GM23338 (cell line): ENCODE results near the gene PRR14L. TPM values are rescaled to one million over a fixed set of nuclear protein-coding genes. Genes with fewer than 3 reads are reported as not detected.

ENCODE experiments used
- ATAC-seq: fragments of 200-7000 bp; cut with Tn5 transposase; 3 replicates; pipeline ENCODE4 v1.9.1; 2020
- DNase-seq: peaks from one replicate; pipeline ENCODE4 v3.0.0-alpha.2; 2015; ENCODE audit warnings: low spot score
- H2AFZ ChIP-seq: fragments of 200-600 bp; sonication (generic); 2 replicates; pipeline ENCODE4 v1.8.0; 2016; ENCODE audit warnings: antibody characterized with exemption, mild to moderate bottlenecking, moderate library complexity
- H3F3A ChIP-seq: fragments of 200-600 bp; sonication (generic); replicated peaks from 2 replicates; pipeline ENCODE4 v1.8.0; 2017; ENCODE audit warnings: antibody characterized with exemption, mixed run types, low read depth
- H3K27ac ChIP-seq: fragments of 200-600 bp; sonication (generic); 2 replicates; pipeline ENCODE4 v1.6.1; 2016; ENCODE audit warnings: low read depth
- H3K27me3 ChIP-seq: fragments of 200-600 bp; sonication (generic); 2 replicates; pipeline ENCODE4 v1.8.0; 2016; ENCODE audit warnings: mild to moderate bottlenecking, mixed run types, moderate library complexity; ENCODE audit not compliant: insufficient read depth
- H3K36me3 ChIP-seq: fragments of 200-600 bp; sonication (generic); 2 replicates; pipeline ENCODE4 v1.8.0; 2016; ENCODE audit warnings: mild to moderate bottlenecking; ENCODE audit not compliant: insufficient read depth
- H3K4me1 ChIP-seq: fragments of 200-600 bp; sonication (generic); 2 replicates; pipeline ENCODE4 v1.8.0; 2016; ENCODE audit warnings: mild to moderate bottlenecking, moderate library complexity; ENCODE audit not compliant: insufficient read depth
- H3K4me2 ChIP-seq: fragments of 200-600 bp; sonication (generic); 2 replicates; pipeline ENCODE4 v1.7.1; 2017; ENCODE audit warnings: mixed run types
- H3K4me3 ChIP-seq: fragments of 200-600 bp; sonication (generic); 2 replicates; pipeline ENCODE4 v1.6.1; 2016; ENCODE audit warnings: mixed run types
- H3K79me2 ChIP-seq: fragments of 200-600 bp; sonication (generic); replicated peaks from 2 replicates; pipeline ENCODE4 v1.8.0; 2017; ENCODE audit warnings: mild to moderate bottlenecking; ENCODE audit not compliant: insufficient read depth
- H3K9me2 ChIP-seq: fragments of 200-600 bp; sonication (generic); 2 replicates; pipeline ENCODE4 v1.8.0; 2017; ENCODE audit not compliant: insufficient read depth
- H4K20me1 ChIP-seq: fragments of 200-600 bp; sonication (generic); replicated peaks from 2 replicates; pipeline ENCODE4 v1.8.0; 2017; ENCODE audit warnings: mild to moderate bottlenecking; ENCODE audit not compliant: insufficient read depth
- H3K27ac Mint-ChIP-seq: 2 replicates; pipeline ENCODE4 v1.8.0; 2020; ENCODE audit warnings: inconsistent platforms, mild to moderate bottlenecking, moderate library complexity, mixed read lengths
- H3K27me3 Mint-ChIP-seq: 3 replicates; pipeline ENCODE4 v1.8.0; 2022; ENCODE audit warnings: low read depth, mild to moderate bottlenecking, moderate library complexity, mixed read lengths, inconsistent platforms; ENCODE audit not compliant: insufficient read depth, poor library complexity
- H3K36me3 Mint-ChIP-seq: 3 replicates; pipeline ENCODE4 v1.8.0; 2021; ENCODE audit warnings: low read depth, mild to moderate bottlenecking, inconsistent platforms, moderate library complexity, mixed read lengths
- H3K4me1 Mint-ChIP-seq: 3 replicates; pipeline ENCODE4 v1.8.0; 2020; ENCODE audit warnings: mild to moderate bottlenecking, inconsistent platforms, mixed read lengths
- H3K4me3 Mint-ChIP-seq: 3 replicates; pipeline ENCODE4 v1.8.0; 2021; ENCODE audit warnings: moderate library complexity, mild to moderate bottlenecking, inconsistent platforms, mixed read lengths
- H3K9me3 Mint-ChIP-seq: 3 replicates; pipeline ENCODE4 v1.8.0; 2020; ENCODE audit warnings: moderate library complexity, mild to moderate bottlenecking, inconsistent platforms, mixed read lengths
- CREB1 ChIP-seq: fragments of 250-450 bp; sonication (Bioruptor Pico); IDR thresholded peaks from 2 replicates; pipeline ENCODE4 v1.5.0; 2020; ENCODE audit warnings: low read depth, mild to moderate bottlenecking, moderate library complexity
- EZH2 ChIP-seq: fragments of 200-600 bp; sonication (generic); IDR thresholded peaks from one replicate; pipeline ENCODE4 v1.8.0; 2017; ENCODE audit warnings: antibody characterized with exemption, mild to moderate bottlenecking, low read depth; ENCODE audit not compliant: unreplicated experiment
- EZH2phosphoT487 ChIP-seq: fragments of 200-600 bp; sonication (generic); IDR thresholded peaks from one replicate; pipeline ENCODE4 v1.8.1; 2018; ENCODE audit warnings: antibody characterized with exemption; ENCODE audit not compliant: unreplicated experiment
- JUNB ChIP-seq: IDR thresholded peaks from one replicate; pipeline ENCODE4 v1.6.1; 2016; ENCODE audit warnings: antibody characterized with exemption; ENCODE audit not compliant: unreplicated experiment
- NANOG ChIP-seq: IDR thresholded peaks from 2 replicates; pipeline ENCODE4 v1.6.1; 2016; ENCODE audit warnings: antibody characterized with exemption, borderline replicate concordance
- POLR2AphosphoS5 ChIP-seq: IDR thresholded peaks from 2 replicates; pipeline ENCODE4 v1.6.1; 2016; ENCODE audit warnings: antibody characterized with exemption, low read depth
- REST ChIP-seq: IDR thresholded peaks from one replicate; pipeline ENCODE4 v1.6.1; 2018; ENCODE audit warnings: antibody characterized with exemption; ENCODE audit not compliant: unreplicated experiment
- STAT1 ChIP-seq: IDR thresholded peaks from one replicate; pipeline ENCODE4 v1.6.1; 2016; ENCODE audit warnings: antibody characterized with exemption; ENCODE audit not compliant: unreplicated experiment
- ZNF114 ChIP-seq: fragments of 250-450 bp; sonication (Bioruptor Pico); IDR thresholded peaks from 2 replicates; pipeline ENCODE4 v1.5.0; 2020; ENCODE audit warnings: mild to moderate bottlenecking, moderate library complexity
- ZNF331 ChIP-seq: fragments of 250-450 bp; sonication (Bioruptor Pico); IDR thresholded peaks from 2 replicates; pipeline ENCODE4 v1.5.0; 2020; ENCODE audit warnings: low read depth, mild to moderate bottlenecking, moderate library complexity
- ZNF462 ChIP-seq: fragments of 250-450 bp; sonication (Bioruptor Pico); IDR thresholded peaks from 2 replicates; pipeline ENCODE4 v1.5.0; 2020; ENCODE audit warnings: mild to moderate bottlenecking, moderate library complexity
- polyA plus RNA-seq: library from polyadenylated mRNA; unstranded; fragments of >200 nt; fragmentation: Nextera tagmentation; extraction: Ambion mirVana; gene quantifications from 2 replicates; pipeline ENCODE4 v1.2.1, GENCODE V29; 2016
- total RNA-seq: library from RNA; depleted of rRNA; stranded (reverse); fragments of >200 nt; shearing (Covaris generic); gene quantifications from 2 replicates; pipeline ENCODE4 v1.2.3, GENCODE V29; 2014
- TF ChIP-seq, protein P1 (sequence below): IDR thresholded peaks from 2 replicates; pipeline ENCODE4 v1.6.1; 2016; ENCODE audit warnings: antibody characterized with exemption
- TF ChIP-seq, protein P2 (sequence below), 2 experiments: fragments of 200-600 bp in 1 of 2; sonication (generic) in 1 of 2; conservative IDR thresholded peaks; 2 replicates each; pipeline versions ENCODE4 v1.5.1 to v1.6.1; 2016 to 2017; ENCODE audit warnings: antibody characterized with exemption in 2 of 2, low read depth in 2 of 2, mild to moderate bottlenecking in 2 of 2, moderate library complexity in 1 of 2

The PRR14L gene
- total and polyA plus RNA-seq, 2 experiments from 2014 or later = 46.3 to 54.0 TPM

GRCh38 chr22:31653944-31654343, 96.0 kb downstream of the PRR14L start:
- Histone ChIP-seq H3K4me1 (peaks cover 12% of the 10 kb centered on the region), H4K20me1 (peaks cover 28% of the 10 kb centered on the region), H3K4me3 (no peak overlapping the region), H3K27ac (no peak overlapping the region), H3K9me2 (no peaks in the 10 kb centered on the region), H3K36me3 (peaks cover 2% of the 10 kb centered on the region; the same call in 1 of the 2 replicates), H3K27me3 (no peaks in the 10 kb centered on the region), H2AFZ (no peak overlapping the region), H3K79me2 (peaks cover 99% of the 10 kb centered on the region), H3F3A (0 out of 2 replicates have a peak, but pooled peaks cover 5% of the 10 kb centered on the region), H3K4me2 (no peak overlapping the region)
- DNase-seq (no peak), ATAC-seq (no peak)
- H3K4me3 Mint-ChIP-seq = no peak overlapping the region
- TF ChIP-seq EZH2phosphoT487 (no peak), STAT1 (no peak), EZH2 (no peak), NANOG (no peak), POLR2AphosphoS5 (no peak), REST (no peak), CREB1 (CRISPR knock-in tag) (no peak), ZNF462 (CRISPR knock-in tag) (no peak), ZNF114 (CRISPR knock-in tag) (no peak), JUNB (no peak), ZNF331 (no peak)
- TF ChIP-seq, protein P1, sequence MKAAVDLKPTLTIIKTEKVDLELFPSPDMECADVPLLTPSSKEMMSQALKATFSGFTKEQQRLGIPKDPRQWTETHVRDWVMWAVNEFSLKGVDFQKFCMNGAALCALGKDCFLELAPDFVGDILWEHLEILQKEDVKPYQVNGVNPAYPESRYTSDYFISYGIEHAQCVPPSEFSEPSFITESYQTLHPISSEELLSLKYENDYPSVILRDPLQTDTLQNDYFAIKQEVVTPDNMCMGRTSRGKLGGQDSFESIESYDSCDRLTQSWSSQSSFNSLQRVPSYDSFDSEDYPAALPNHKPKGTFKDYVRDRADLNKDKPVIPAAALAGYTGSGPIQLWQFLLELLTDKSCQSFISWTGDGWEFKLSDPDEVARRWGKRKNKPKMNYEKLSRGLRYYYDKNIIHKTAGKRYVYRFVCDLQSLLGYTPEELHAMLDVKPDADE = no peak
- TF ChIP-seq, protein P2, sequence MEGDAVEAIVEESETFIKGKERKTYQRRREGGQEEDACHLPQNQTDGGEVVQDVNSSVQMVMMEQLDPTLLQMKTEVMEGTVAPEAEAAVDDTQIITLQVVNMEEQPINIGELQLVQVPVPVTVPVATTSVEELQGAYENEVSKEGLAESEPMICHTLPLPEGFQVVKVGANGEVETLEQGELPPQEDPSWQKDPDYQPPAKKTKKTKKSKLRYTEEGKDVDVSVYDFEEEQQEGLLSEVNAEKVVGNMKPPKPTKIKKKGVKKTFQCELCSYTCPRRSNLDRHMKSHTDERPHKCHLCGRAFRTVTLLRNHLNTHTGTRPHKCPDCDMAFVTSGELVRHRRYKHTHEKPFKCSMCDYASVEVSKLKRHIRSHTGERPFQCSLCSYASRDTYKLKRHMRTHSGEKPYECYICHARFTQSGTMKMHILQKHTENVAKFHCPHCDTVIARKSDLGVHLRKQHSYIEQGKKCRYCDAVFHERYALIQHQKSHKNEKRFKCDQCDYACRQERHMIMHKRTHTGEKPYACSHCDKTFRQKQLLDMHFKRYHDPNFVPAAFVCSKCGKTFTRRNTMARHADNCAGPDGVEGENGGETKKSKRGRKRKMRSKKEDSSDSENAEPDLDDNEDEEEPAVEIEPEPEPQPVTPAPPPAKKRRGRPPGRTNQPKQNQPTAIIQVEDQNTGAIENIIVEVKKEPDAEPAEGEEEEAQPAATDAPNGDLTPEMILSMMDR (conservative IDR thresholded peaks at IDR 0.05; ENCODE audit: low read depth in 2 of 2) = no peak
- H3K4me1 Mint-ChIP-seq = peaks cover 11% of the 10 kb centered on the region; the same call in 2 of the 3 replicates
- peaks cover 4% of the 10 kb centered on the region for H3K27me3 Mint-ChIP-seq
- H3K36me3 Mint-ChIP-seq = peaks cover 10% of the 10 kb centered on the region
- no peaks in the 10 kb centered on the region for H3K9me3 Mint-ChIP-seq
- no peak overlapping the region for H3K27ac Mint-ChIP-seq
